Measurements from ENCODE around the gene C19orf73. TPM values are rescaled to one million over a fixed set of nuclear protein-coding genes. Genes with fewer than 3 reads are reported as not detected.

The C19orf73 gene
- total and polyA plus RNA-seq, 9 of the 15 experiments (the other 6 are each of a cell fraction or from before 2014, with no cell fraction given), result 0.08 to 7.4 (median 1.4) TPM

DNA sequence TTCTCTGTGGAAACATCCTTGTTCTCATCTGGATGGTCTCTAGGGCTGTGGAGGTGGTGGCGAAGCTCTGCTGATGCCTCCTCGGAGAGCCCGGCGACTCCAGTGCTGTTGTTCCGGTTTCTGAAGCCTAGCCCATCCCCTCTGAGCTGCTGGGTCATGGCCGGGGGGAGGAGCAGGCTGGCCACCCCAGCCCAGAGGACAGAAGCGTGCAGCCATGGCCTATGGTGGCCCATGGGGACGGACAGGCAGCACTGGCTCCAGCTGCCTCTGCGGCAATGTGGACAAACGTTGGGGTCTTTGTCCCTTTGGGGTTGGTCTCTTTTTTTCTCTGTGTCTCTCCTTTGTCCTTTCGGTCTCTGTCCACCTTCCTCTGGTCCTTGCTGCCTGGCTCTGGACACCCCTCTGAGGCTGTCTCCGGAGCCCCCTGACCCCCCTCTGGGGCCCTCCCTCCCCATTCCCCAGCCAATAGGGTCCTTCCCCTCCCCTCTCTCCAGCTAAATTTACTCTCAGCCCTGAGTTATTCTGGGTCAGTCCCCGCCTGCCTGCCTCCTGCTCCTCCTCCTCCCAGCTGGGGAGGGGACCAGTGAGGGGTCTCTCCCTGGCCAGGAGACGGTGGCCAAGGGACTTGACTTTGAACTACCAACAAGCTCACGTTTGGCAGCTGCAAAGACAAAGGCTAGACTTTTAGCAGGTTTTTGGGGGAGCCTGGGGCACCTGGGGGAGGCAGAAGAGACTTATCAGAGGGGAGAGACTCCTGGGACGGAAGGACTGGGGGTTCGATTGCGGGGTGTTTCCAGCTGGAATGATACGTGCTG is 36.3 kb upstream of the C19orf73 start, which contains the start of gene HRC:
HRC (minus strand) TSS at position 392 of the 815 bp plus-strand sequence; CDS start at position 233, 159 bp downstream.
- no peaks in the 10 kb centered on the region for H3K9me3 ChIP-seq (replicated peaks; ENCODE audit: control insufficient read depth, insufficient read depth, low read depth, low read length)
- peaks cover 38% of the 10 kb centered on the region for H3K79me2 ChIP-seq (ENCODE audit: control insufficient read depth, insufficient read depth, low read length)
- H3K9ac ChIP-seq (ENCODE audit: insufficient read depth in 1 of 2, low read depth in 2 of 2, low read length in 2 of 2), result peak within 1 kb of the TSS; percentile 73 to 91
- in situ Hi-C loops (cut with MboI) (no loop called here), intact Hi-C loops (cut with micrococcal nuclease) (loop anchor here (5.0 to 10.0 kb wide), 3 partner anchors 38 to 437 kb away; partner anchors contain the start of genes C19orf73, GYS1, PPFIA3 and PRR12)
- H2AFZ ChIP-seq (ENCODE audit: low read depth, low read length), result peak within 1 kb of the TSS; percentile 83
- peaks cover 52 to 84% of the 10 kb centered on the region in 2 experiments for H3K4me1 ChIP-seq (replicated peaks in 1 of 2; ENCODE audit: control insufficient read depth in 2 of 2, insufficient read depth in 2 of 2, low read length in 2 of 2)
- H3K4me3 ChIP-seq, result peak within 1 kb of the TSS; percentile 36
- BruUV-seq (replicated peaks), result TSS peak; percentile 81
- no peaks in the 10 kb centered on the region for H3K27me3 ChIP-seq (ENCODE audit: control insufficient read depth in 2 of 2, insufficient read depth in 2 of 2, low read length in 2 of 2)
- H3K9me1 ChIP-seq (ENCODE audit: control insufficient read depth, insufficient read depth, low read length), result no peaks in the 10 kb centered on the region
- H4K20me1 ChIP-seq (replicated peaks; ENCODE audit: control insufficient read depth, insufficient read depth, low read length), result peaks cover 5% of the 10 kb centered on the region; the same call in 1 of the 2 replicates
- ATAC-seq (peak; percentile 66), DNase-seq (ENCODE audit: extremely low read depth in 1 of 4, low spot score in 3 of 4) (peak; percentile 49 to 90 (median 70)), FAIRE-seq (peak; percentile 86)
- POLR2A ChIA-PET, result interaction anchor here (0.6 to 1.9 kb wide), 12 partner anchors 8 to 1138 kb away, joined by 3 to 7 read pairs (median 4); partner anchors contain the start of genes EMP3 and LIN7B
- CTCF ChIA-PET (ENCODE audit: low intra/inter-chr PET ratio), result no interaction called here
- peak within 1 kb of the TSS; percentile 89 for H3K4me2 ChIP-seq (ENCODE audit: insufficient read depth, low read length)
- H3K27ac ChIP-seq (ENCODE audit: extremely low read depth, low read depth, low read length), result peak within 1 kb of the TSS; percentile 85
- peaks cover 8% of the 10 kb centered on the region; the same call in 1 of the 3 replicates for H3K36me3 ChIP-seq (ENCODE audit: control insufficient read depth, insufficient read depth, low read length)
- WGBS (ENCODE audit: insufficient coverage, low coverage, missing lambda C conversion rate), result 5% methylated on average over 17 of the region's 19 CpGs
- TF ChIP-seq SAP30 (IDR thresholded peaks at IDR 0.05; ENCODE audit: borderline replicate concordance, insufficient read depth, low read depth, low read length, poor library complexity, severe bottlenecking) (peak; percentile 42), MYC (IDR thresholded peaks at IDR 0.05; ENCODE audit: low read depth, low read length) (peak; percentile 87), MYC (CRISPR knock-in tag; IDR thresholded peaks at IDR 0.05; ENCODE audit: borderline replicate concordance, low read depth) (no peak), MLX (CRISPR knock-in tag; conservative IDR thresholded peaks at IDR 0.05) (0 out of 4 replicates have a peak, but pooled peaks of 1 of the 2 experiments have one; percentile 44), GATAD2A (IDR thresholded peaks at IDR 0.05) (0 out of 2 replicates have a peak, but pooled peaks have one; percentile 5), ZNF644 (tag; IDR thresholded peaks at IDR 0.05; ENCODE audit: low read depth) (0 out of 2 replicates have a peak, but pooled peaks have one; percentile 47), RBFOX2 (IDR thresholded peaks at IDR 0.05; ENCODE audit: low read depth, low read length) (peak; percentile 91), FOXK2 (conservative IDR thresholded peaks at IDR 0.05 in 1 of 2, IDR thresholded peaks at IDR 0.05 in 1 of 2; ENCODE audit: low read depth in 2 of 2) (peak; percentile 45 to 70; a peak in 3 of 4 replicates), ZNF584 (CRISPR knock-in tag; IDR thresholded peaks at IDR 0.05; ENCODE audit: low read depth) (0 out of 2 replicates have a peak, but pooled peaks have one; percentile 69), JUND (IDR thresholded peaks at IDR 0.05; ENCODE audit: borderline replicate concordance, low read depth, low read length) (peak; percentile 61), JUND (tag; IDR thresholded peaks at IDR 0.05; ENCODE audit: borderline replicate concordance, low read depth, low read length) (no peak; the same call in 2 of the 3 replicates), CHD4 (IDR thresholded peaks at IDR 0.05; ENCODE audit: insufficient read depth, insufficient replicate concordance, low read depth, low read length, poor library complexity, severe bottlenecking) (no peak), EP300 (IDR thresholded peaks at IDR 0.05; ENCODE audit: low read length) (peak; percentile 18; the same call in 1 of the 2 replicates), ZNF316 (IDR thresholded peaks at IDR 0.05) (peak; percentile 31; the same call in 1 of the 2 replicates), MBD2 (IDR thresholded peaks at IDR 0.05; ENCODE audit: borderline replicate concordance, low read depth) (peak; percentile 62; the same call in 1 of the 2 replicates), ELF2 (CRISPR knock-in tag; IDR thresholded peaks at IDR 0.05) (no peak), ZC3H11A (IDR thresholded peaks at IDR 0.05; ENCODE audit: low read depth, low read length) (no peak), SIN3A (IDR thresholded peaks at IDR 0.05; ENCODE audit: borderline replicate concordance in 2 of 2, control insufficient read depth in 1 of 2, low read depth in 2 of 2, low read length in 2 of 2) (peak in 1 of 2 experiments; percentile 67; a peak in 1 of 4 replicates)

All from K562 (cell line).